ENCODE data around the gene PLCH2. TPM values are rescaled to one million over a fixed set of nuclear protein-coding genes. Genes with fewer than 3 reads are reported as not detected.
A peak's percentile ranks its signal among the peaks of the same experiment; 100 is the strongest.
"Not testable (repeated sequence)": the region's sequence is repeated elsewhere in the genome, so short reads cannot be mapped to it uniquely, and the experiment has no call there.

The PLCH2 gene
- total RNA-seq, 1 donor from 2014 or later, result 3.8 TPM

DNA sequence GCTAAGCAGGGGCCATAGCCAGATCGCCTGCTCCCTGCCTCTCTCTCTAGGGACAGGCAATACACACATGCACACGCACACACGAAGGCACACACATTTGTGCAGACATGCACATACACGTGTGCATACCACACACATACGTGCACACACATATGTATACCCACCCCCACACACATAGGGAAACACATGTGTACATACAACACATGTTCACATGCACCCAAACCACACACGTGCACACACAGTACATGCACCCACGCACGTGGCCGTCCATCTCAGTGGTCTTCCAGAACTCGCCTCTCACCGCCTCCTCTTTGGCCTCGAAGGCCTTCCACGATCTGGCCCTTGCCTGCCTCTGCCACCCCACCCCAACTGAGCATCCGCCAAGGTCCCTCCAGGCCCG, 38.5 kb upstream of the PLCH2 start:
- no peak for ATAC-seq
- Histone ChIP-seq H3K9me3 (no peaks in the 10 kb centered on the region), H3K4me3 (no peak overlapping the region), H3K27me3 (ENCODE audit: low read depth) (peaks cover 32% of the 10 kb centered on the region), H3K27ac (no peak overlapping the region), H3K4me1 (no peaks in the 10 kb centered on the region), H3K36me3 (no peaks in the 10 kb centered on the region)
- TF ChIP-seq, protein P1, sequence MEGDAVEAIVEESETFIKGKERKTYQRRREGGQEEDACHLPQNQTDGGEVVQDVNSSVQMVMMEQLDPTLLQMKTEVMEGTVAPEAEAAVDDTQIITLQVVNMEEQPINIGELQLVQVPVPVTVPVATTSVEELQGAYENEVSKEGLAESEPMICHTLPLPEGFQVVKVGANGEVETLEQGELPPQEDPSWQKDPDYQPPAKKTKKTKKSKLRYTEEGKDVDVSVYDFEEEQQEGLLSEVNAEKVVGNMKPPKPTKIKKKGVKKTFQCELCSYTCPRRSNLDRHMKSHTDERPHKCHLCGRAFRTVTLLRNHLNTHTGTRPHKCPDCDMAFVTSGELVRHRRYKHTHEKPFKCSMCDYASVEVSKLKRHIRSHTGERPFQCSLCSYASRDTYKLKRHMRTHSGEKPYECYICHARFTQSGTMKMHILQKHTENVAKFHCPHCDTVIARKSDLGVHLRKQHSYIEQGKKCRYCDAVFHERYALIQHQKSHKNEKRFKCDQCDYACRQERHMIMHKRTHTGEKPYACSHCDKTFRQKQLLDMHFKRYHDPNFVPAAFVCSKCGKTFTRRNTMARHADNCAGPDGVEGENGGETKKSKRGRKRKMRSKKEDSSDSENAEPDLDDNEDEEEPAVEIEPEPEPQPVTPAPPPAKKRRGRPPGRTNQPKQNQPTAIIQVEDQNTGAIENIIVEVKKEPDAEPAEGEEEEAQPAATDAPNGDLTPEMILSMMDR (IDR thresholded peaks at IDR 0.05), result no peak
- no peak for DNase-seq
- intact Hi-C loops (cut with DNase I), result no loop called here

- Histone ChIP-seq H3K4me1 (no peaks in the 10 kb centered on the region), H3K27ac (no peak overlapping the region), H3K27me3 (ENCODE audit: low read depth) (peaks cover 32% of the 10 kb centered on the region), H3K9me3 (no peaks in the 10 kb centered on the region), H3K36me3 (no peaks in the 10 kb centered on the region), H3K4me3 (no peak overlapping the region)
- intact Hi-C loops (cut with DNase I), result no loop called here
- no peak for DNase-seq
- no peak for ATAC-seq
- TF ChIP-seq, protein P1 (IDR thresholded peaks at IDR 0.05), result no peak
Observed at GRCh38 chr1:2438038-2438437, 38.1 kb upstream of the PLCH2 start.

DNA sequence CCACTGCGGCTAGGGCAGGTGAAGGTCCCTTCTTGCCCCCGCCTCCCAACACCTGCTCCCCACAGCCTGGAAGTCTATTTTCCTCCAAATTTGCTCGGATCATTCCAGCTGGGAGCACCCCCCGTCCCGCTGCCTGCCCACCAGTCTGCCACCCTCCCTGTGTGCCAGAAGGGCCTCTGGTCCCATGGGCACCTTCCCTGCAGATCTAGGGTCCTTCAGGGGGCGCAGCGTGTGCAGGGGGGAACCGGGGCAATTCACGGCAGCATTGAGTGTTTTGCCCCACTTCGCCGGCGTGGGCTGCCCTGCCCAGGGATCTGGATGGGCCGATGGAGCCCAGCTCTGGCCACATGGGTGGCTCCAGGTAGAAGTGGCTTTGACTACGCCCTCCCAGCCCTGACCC, 37.4 kb upstream of the PLCH2 start:
- Histone ChIP-seq H3K36me3 (no peaks in the 10 kb centered on the region), H3K4me1 (no peaks in the 10 kb centered on the region), H3K4me3 (no peak overlapping the region), H3K27ac (no peak overlapping the region), H3K27me3 (ENCODE audit: low read depth) (peaks cover 33% of the 10 kb centered on the region), H3K9me3 (no peaks in the 10 kb centered on the region)
- ATAC-seq, result no peak
- intact Hi-C loops (cut with DNase I), result no loop called here
- TF ChIP-seq, protein P1 (IDR thresholded peaks at IDR 0.05), result no peak
- no peak for DNase-seq

- H3K9me3 ChIP-seq, result no peaks in the 10 kb centered on the region
- ATAC-seq (no peak), DNase-seq (no peak)
- H3K4me1 ChIP-seq, result no peaks in the 10 kb centered on the region
- TF ChIP-seq, protein P1 (IDR thresholded peaks at IDR 0.05), result no peak
- no peak overlapping the region for H3K4me3 ChIP-seq
- H3K36me3 ChIP-seq, result no peaks in the 10 kb centered on the region
- H3K27me3 ChIP-seq (ENCODE audit: low read depth), result peaks cover 33% of the 10 kb centered on the region
- intact Hi-C loops (cut with DNase I), result no loop called here
- no peak overlapping the region for H3K27ac ChIP-seq
Observed at GRCh38 chr1:2439369-2439768, 36.7 kb upstream of the PLCH2 start.

DNA sequence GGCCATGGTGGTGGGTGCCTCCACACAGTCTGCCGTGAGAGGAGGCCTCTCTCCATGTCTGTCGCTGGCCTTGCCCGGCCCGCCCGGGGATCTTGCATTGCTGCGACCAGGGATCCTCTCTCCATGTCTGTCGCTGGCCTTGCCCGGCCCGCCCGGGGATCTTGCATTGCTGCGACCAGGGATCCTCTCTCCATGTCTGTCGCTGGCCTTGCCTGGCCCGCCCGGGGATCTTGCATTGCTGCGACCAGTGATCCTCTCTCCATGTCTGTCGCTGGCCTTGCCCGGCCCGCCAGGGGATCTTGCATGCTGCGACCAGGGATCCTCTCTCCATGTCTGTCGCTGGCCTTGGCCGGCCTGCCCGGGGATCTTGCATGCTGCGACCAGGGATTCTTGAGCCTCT, 35.7 kb upstream of the PLCH2 start:
- H3K27ac ChIP-seq; H3K4me3 ChIP-seq; H3K9me3 ChIP-seq; H3K4me1 ChIP-seq; intact Hi-C loops (cut with DNase I); H3K36me3 ChIP-seq: not testable (repeated sequence)
- DNase-seq (peak; percentile 59), ATAC-seq (peak; percentile 3 to 14)
- peaks cover 38% of the 10 kb centered on the region for H3K27me3 ChIP-seq (ENCODE audit: low read depth)

GRCh38 chr1:2441746-2442145, 34.3 kb upstream of the PLCH2 start:
- intact Hi-C loops (cut with DNase I), result no loop called here
- no peak for ATAC-seq
- TF ChIP-seq, protein P1 (IDR thresholded peaks at IDR 0.05), result no peak
- Histone ChIP-seq H3K27ac (no peak overlapping the region), H3K4me1 (no peaks in the 10 kb centered on the region), H3K4me3 (no peak overlapping the region), H3K9me3 (no peaks in the 10 kb centered on the region), H3K36me3 (no peaks in the 10 kb centered on the region), H3K27me3 (ENCODE audit: low read depth) (peaks cover 42% of the 10 kb centered on the region)
- DNase-seq, result no peak
